Gastroesophageal sphincter (tissue), 4 donors: ENCODE results near the gene TMEM11. TPM values are rescaled to one million over a fixed set of nuclear protein-coding genes. Genes with fewer than 3 reads are reported as not detected.

Experiments used
- ATAC-seq: fragments of 150-250 bp; one replicate; pipeline ENCODE4 v1.9.1; 2016; ENCODE audit warnings: mild to moderate bottlenecking, moderate library complexity
- H3K27ac ChIP-seq, 4 donors: fragments of 200-600 bp; sonication (generic) in 3 of 4; 1 replicate in 3 of 4; 2 replicates in 1 of 4; pipeline ENCODE4 v1.5.1; 2016 to 2019
- H3K27me3 ChIP-seq: fragments of 200-600 bp; sonication (generic); one replicate; pipeline ENCODE4 v1.5.1; 2019
- H3K36me3 ChIP-seq, 2 donors: fragments of 200-600 bp; sonication (generic); one replicate each; pipeline ENCODE4 v1.5.1; 2019; ENCODE audit warnings: control low read depth in 1 of 2
- H3K4me1 ChIP-seq, 3 donors: fragments of 200-600 bp; sonication (generic); 1 replicate in 2 of 3; 2 replicates in 1 of 3; pipeline ENCODE4 v1.5.1; 2016 to 2019; ENCODE audit warnings: control low read depth in 2 of 3
- H3K4me3 ChIP-seq, 2 donors: fragments of 200-600 bp; sonication (generic); one replicate each; pipeline ENCODE4 v1.5.1; 2019; ENCODE audit warnings: mild to moderate bottlenecking in 1 of 2, moderate library complexity in 1 of 2
- H3K9me3 ChIP-seq, 3 donors: fragments of 200-600 bp; sonication (generic); one replicate each; pipeline ENCODE4 v1.5.1; 2017 to 2019; ENCODE audit warnings: control low read depth in 2 of 3
- CTCF ChIP-seq, 4 experiments: fragments of 200-600 bp in 2 of 4; fragments of 450-650 bp in 2 of 4; sonication (generic) in 1 of 4; IDR thresholded peaks; one replicate each; pipeline ENCODE4 v1.5.1; 2017 to 2019; ENCODE audit warnings: antibody characterized with exemption in 4 of 4, mild to moderate bottlenecking in 2 of 4, moderate library complexity in 2 of 4
- EP300 ChIP-seq: sonication (generic); formaldehyde crosslinking; IDR thresholded peaks from one replicate; pipeline ENCODE4 v1.6.1; 2017; ENCODE audit warnings: antibody characterized with exemption, mild to moderate bottlenecking
- POLR2A ChIP-seq, 2 donors: fragments of 450-650 bp; IDR thresholded peaks; one replicate each; pipeline ENCODE4 v1.6.1; 2017; ENCODE audit warnings: antibody characterized with exemption in 2 of 2, mild to moderate bottlenecking in 2 of 2, moderate library complexity in 1 of 2
- POLR2AphosphoS5 ChIP-seq: sonication (generic); formaldehyde crosslinking; IDR thresholded peaks from one replicate; pipeline ENCODE4 v1.6.1; 2017; ENCODE audit warnings: antibody characterized with exemption
- WGBS, 2 donors: methylation state at CpG; one replicate each; pipeline ENCODE4 v1.1.5; 2018; ENCODE audit warnings: low coverage in 1 of 2; 5-methylcytosine and 5-hydroxymethylcytosine counted together
- total RNA-seq, 4 donors: library from RNA; depleted of rRNA; stranded (reverse); fragments of >200 nt; gene quantifications; one replicate each; pipeline ENCODE4 v1.1.0, GENCODE V29; 2016

Gene TMEM11
- total RNA-seq, 4 donors from 2014 or later: 14.8 to 24.5 (median 22.1) TPM

- 66% methylated on average over 3 of the region's 7 CpGs; no CpG with 5 or more reads in 1 of the 2 donors for WGBS, 2 donors
- no peak for ATAC-seq
These were observed 39.2 kb downstream of the TMEM11 start for GRCh38 chr17:21174713-21175112.

GRCh38 chr17:21174186-21174585 lies 39.8 kb downstream of the TMEM11 start:
- 87% methylated on average over 8 of the region's 8 CpGs; no CpG with 5 or more reads in 1 of the 2 donors for WGBS, 2 donors
- TF ChIP-seq POLR2AphosphoS5 (no peak), POLR2A (IDR thresholded peaks at IDR 0.05) (no peak), EP300 (no peak), CTCF (IDR thresholded peaks at IDR 0.05) (no peak)
- Histone ChIP-seq H3K27me3 (no peaks in the 10 kb centered on the region), H3K4me3 (no peak overlapping the region), H3K9me3 (no peaks in the 10 kb centered on the region), H3K4me1 (peaks cover 0 to 25% (median 0%) of the 10 kb centered on the region in 3 donors), H3K36me3 (peaks cover 0 to 56% of the 10 kb centered on the region in 2 donors), H3K27ac (no peak overlapping the region)
- ATAC-seq: no peak

More at GRCh38 chr17:21174713-21175112, 39.2 kb downstream of the TMEM11 start:
- peaks cover 0 to 20% (median 0%) of the 10 kb centered on the region in 3 donors for H3K4me1 ChIP-seq
- H3K9me3 ChIP-seq: no peaks in the 10 kb centered on the region
- no peaks in the 10 kb centered on the region for H3K27me3 ChIP-seq
- no peak overlapping the region for H3K4me3 ChIP-seq
- TF ChIP-seq CTCF (IDR thresholded peaks at IDR 0.05) (no peak), EP300 (no peak), POLR2AphosphoS5 (no peak), POLR2A (IDR thresholded peaks at IDR 0.05) (no peak)
- H3K36me3 ChIP-seq: peaks cover 0 to 61% of the 10 kb centered on the region in 2 donors
- H3K27ac ChIP-seq: peak overlapping the region in 1 of 4 donors; percentile 6

- Histone ChIP-seq H3K27me3 (no peaks in the 10 kb centered on the region), H3K4me3 (no peak overlapping the region), H3K9me3 (no peaks in the 10 kb centered on the region), H3K4me1 (peaks cover 0 to 27% (median under 1%) of the 10 kb centered on the region in 3 donors), H3K36me3 (peaks cover 0 to 50% of the 10 kb centered on the region in 2 donors), H3K27ac (no peak overlapping the region)
- 43 to 90% methylated on average over 1 to 2 of the region's 2 CpGs for WGBS, 2 donors
- TF ChIP-seq POLR2AphosphoS5 (no peak), POLR2A (IDR thresholded peaks at IDR 0.05) (no peak), EP300 (no peak), CTCF (IDR thresholded peaks at IDR 0.05) (no peak)
- ATAC-seq: no peak
These were observed 40.4 kb downstream of the TMEM11 start for GRCh38 chr17:21173543-21173942.

GRCh38 chr17:21172846-21173245 lies 41.1 kb downstream of the TMEM11 start:
- no peak overlapping the region for H3K4me3 ChIP-seq
- peaks cover 0 to 43% of the 10 kb centered on the region in 2 donors for H3K36me3 ChIP-seq
- ATAC-seq: no peak
- WGBS, 2 donors: 80 to 89% methylated on average over 2 to 4 of the region's 6 CpGs
- TF ChIP-seq POLR2A (IDR thresholded peaks at IDR 0.05): no peak
- TF ChIP-seq POLR2AphosphoS5: no peak
- no peak for TF ChIP-seq EP300
- TF ChIP-seq CTCF (IDR thresholded peaks at IDR 0.05): no peak
- H3K9me3 ChIP-seq: no peaks in the 10 kb centered on the region
- H3K4me1 ChIP-seq: peaks cover 0 to 34% (median 5%) of the 10 kb centered on the region in 3 donors
- H3K27me3 ChIP-seq: no peaks in the 10 kb centered on the region
- no peak overlapping the region for H3K27ac ChIP-seq

GRCh38 chr17:21171970-21172510 lies 41.9 kb downstream of the TMEM11 start:
- ATAC-seq: no peak
- Histone ChIP-seq H3K4me1 (peaks cover 0 to 42% (median 13%) of the 10 kb centered on the region in 3 donors), H3K36me3 (peaks cover 0 to 37% of the 10 kb centered on the region in 2 donors), H3K27me3 (no peaks in the 10 kb centered on the region), H3K9me3 (no peaks in the 10 kb centered on the region), H3K4me3 (no peak overlapping the region), H3K27ac (no peak overlapping the region)
- WGBS, 2 donors: 88 to 92% methylated on average over 2 to 5 of the region's 17 CpGs
- TF ChIP-seq POLR2AphosphoS5 (no peak), CTCF (IDR thresholded peaks at IDR 0.05) (no peak), EP300 (no peak), POLR2A (IDR thresholded peaks at IDR 0.05) (no peak)
